GM21367 (cell line): Measurements from ENCODE around the gene MPEG1.

Experiments used
- ATAC-seq: cut with Tn5 transposase; IDR thresholded peaks from one replicate; pipeline ENCODE4 v1.9.1; 2021; ENCODE audit not compliant: unreplicated experiment

Gene MPEG1

GRCh38 chr11:59218319-59218718, 5.6 kb upstream of the MPEG1 start:
- ATAC-seq = no peak

- peak; percentile 84 for ATAC-seq
Measured at GRCh38 chr11:59216641-59217564, 4.2 kb upstream of the MPEG1 start.

- no peak for ATAC-seq
Measured at GRCh38 chr11:59214141-59214893, 1.6 kb upstream of the MPEG1 start.

GRCh38 chr11:59212222-59212621, 505 bp downstream of the MPEG1 start:
- ATAC-seq = no peak

- ATAC-seq = no peak
Measured at GRCh38 chr11:59208956-59209355, 3.8 kb downstream of the MPEG1 start.

- ATAC-seq = peak; percentile 70
Measured at GRCh38 chr11:59207988-59208451, 4.7 kb downstream of the MPEG1 start.

- ATAC-seq = no peak
Measured at GRCh38 chr11:59206635-59207034, 6.1 kb downstream of the MPEG1 start.

- ATAC-seq = no peak
Measured at GRCh38 chr11:59205648-59206047, 7.1 kb downstream of the MPEG1 start.

GRCh38 chr11:59204746-59205145, 8.0 kb downstream of the MPEG1 start:
- no peak for ATAC-seq

GRCh38 chr11:59201353-59201752, 11.4 kb downstream of the MPEG1 start:
- no peak for ATAC-seq

GRCh38 chr11:59200423-59200746, 12.3 kb downstream of the MPEG1 start:
- ATAC-seq = peak; percentile 28

- peak; percentile 39 for ATAC-seq
Measured at GRCh38 chr11:59199546-59200422, 12.9 kb downstream of the MPEG1 start.

- ATAC-seq = no peak
Measured at GRCh38 chr11:59198726-59199125, 14.0 kb downstream of the MPEG1 start.

GRCh38 chr11:59197991-59198390, 14.7 kb downstream of the MPEG1 start:
- no peak for ATAC-seq

- ATAC-seq = no peak
Measured at GRCh38 chr11:59196777-59197176, 15.9 kb downstream of the MPEG1 start.

GRCh38 chr11:59195586-59195985, 17.1 kb downstream of the MPEG1 start:
- no peak for ATAC-seq

GRCh38 chr11:59193587-59194130, 19.1 kb downstream of the MPEG1 start:
- no peak for ATAC-seq

- no peak for ATAC-seq
Measured at GRCh38 chr11:59192446-59193020, 20.2 kb downstream of the MPEG1 start.

- ATAC-seq = no peak
Measured at GRCh38 chr11:59191890-59192289, 20.8 kb downstream of the MPEG1 start.

- ATAC-seq = no peak
Measured at GRCh38 chr11:59191095-59191494, 21.6 kb downstream of the MPEG1 start.
